Amniotic stem cell (primary cell): ENCODE results near the gene ADIPOR1.
"Not testable (repeated sequence)": the region's sequence is repeated elsewhere in the genome, so short reads cannot be mapped to it uniquely, and the experiment has no call there.

Experiments used
- DNase-seq: peaks from one replicate; lab custom pipeline; 2025; lab: John Stamatoyannopoulos, UW

The ADIPOR1 gene

GRCh38 chr1:202957733-202958543 is at the start of gene ADIPOR1:
TSS of gene ADIPOR1 (minus strand) at chr1:202958312. CDS start at chr1:202951070, 7,242 bp downstream.
- DNase-seq: peak; percentile 79

DNA sequence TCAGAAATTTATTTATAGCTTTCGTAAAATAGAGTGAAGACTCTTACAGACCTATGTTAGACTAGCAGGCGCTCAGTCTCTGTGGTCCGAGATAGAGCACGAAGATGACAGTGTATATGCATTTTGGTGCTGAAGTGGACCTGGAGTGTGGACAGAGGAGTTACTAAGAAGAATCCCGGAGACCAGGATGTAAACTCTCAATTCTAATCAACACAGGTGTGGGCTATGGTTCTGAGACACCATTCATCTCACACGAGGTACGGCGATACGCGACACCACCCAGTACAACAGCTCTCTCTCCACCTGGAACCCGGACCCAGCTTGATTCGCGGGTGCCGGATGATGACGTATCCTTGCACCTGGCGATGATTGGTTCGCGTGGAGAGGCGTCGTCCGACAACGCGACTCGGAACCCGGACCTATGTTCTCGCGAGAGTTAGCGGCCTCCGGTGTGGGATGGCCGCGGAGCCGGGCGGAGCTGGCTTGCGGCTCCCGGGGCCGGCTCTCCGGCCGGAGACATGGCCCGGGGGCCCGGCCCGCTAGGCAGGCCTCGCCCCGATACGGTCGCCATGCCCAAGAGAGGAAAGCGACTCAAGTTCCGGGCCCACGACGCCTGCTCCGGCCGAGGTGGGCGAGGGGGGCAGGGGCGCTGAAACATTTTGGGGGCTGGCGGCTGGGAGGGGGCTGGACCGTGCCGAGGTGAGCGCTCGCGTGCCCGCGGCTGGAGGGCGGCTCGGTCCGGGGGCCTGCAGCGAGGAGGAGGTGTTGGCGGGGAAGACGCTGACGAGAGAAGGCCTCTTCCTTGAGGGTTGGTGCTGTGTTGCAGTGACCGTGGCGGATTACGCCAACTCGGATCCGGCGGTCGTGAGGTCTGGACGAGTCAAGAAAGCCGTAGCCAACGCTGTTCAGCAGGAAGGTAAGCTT is 49.1 kb upstream of the ADIPOR1 start, which contains the start of gene TMEM183A:
Gene TMEM183A (plus strand): TSS at position 427 of the 924 bp plus-strand sequence. CDS start 92 bp downstream, at position 519.
- DNase-seq: peak; percentile 89

DNA sequence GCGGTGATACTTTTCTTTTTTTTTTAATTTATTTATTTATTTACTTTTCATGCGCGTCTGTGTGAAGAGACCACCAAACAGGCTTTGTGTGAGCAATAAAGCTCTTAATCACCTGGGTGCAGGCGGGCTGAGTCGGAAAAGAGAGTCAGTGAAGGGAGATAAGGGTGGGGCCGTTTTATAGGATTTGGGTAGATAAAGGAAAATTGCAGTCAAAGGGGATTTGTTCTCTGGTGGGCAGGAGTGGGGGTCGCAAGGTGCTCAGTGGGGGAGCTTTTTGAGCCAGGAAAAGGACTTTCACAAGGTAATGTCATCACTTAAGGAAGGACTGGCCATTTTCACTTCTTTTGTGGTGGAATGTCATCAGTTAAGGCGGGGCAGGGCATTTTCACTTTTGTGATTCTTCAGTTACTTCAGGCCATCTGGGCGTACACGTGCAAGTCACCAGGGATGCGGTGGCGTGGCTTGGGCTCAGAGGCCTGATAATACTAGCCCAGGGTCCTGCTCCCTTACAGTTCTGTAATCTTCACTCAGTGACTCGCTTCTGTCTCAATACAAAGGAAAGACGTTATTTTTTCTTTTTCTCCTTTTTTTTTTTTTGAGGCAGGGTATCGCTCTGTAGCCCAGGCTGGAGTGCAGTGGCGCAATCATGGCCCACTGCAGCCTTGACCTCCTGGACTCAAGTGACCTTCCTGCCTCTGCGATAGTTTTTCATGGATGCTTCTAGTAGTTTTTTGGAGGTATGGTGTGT is 47.5 kb upstream of the ADIPOR1 start:
- not testable (repeated sequence) for DNase-seq

DNA sequence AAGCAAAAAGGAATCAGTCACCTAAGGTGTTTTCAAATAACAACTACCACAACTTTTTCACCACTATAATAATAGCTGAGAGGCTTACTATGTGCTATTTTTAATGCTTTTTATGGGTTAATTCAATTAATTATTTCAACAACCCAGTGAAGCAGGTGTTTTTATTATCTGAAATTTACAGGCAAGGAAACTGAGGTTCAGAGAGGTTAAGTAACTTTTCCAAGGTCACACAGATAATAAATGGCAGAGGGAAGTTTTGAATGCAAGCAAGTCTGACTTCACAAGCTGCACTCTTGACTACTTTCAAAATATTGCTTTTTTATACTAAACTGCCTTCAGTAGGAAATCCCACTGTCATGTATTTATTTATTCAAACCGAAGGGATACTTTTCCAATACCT is 44.8 kb upstream of the ADIPOR1 start:
- DNase-seq: no peak

- no peak for DNase-seq
Measured at GRCh38 chr1:203001986-203002385, 43.9 kb upstream of the ADIPOR1 start.

DNA sequence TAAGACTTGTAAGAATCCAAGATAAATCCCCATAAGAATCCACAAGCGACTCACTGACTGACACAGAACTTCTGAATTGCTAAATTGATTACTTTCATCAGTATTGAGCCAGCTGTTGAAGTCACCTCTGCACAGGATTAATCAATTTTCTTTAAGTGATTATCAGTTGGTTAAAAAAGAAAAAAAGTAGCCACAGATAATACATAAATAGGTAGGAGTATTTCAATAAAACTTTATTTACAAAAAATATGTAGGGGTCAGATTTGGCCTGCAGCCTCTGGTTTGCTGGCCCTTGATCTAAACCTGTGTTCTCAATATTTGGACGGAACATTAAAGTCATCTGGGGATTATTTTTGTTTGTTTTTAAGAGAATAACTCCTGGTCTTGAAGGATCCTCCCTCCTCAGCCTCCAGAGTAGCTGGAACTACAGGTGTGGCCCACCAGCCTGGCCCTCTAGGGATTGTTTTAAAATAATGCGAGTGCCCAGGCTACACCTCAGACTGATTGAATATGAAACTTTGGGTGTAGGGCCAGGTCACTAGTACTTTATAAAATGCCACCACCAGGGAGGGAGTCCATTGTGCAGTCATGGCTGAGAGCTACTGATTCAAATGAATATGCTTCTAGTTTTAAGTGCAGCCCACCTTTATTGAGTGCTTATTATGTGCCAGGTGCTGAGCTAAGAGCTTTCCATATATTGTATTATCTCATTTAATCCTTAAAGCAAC is 42.3 kb upstream of the ADIPOR1 start:
- no peak for DNase-seq

GRCh38 chr1:202998836-202999750 is 41.0 kb upstream of the ADIPOR1 start:
- DNase-seq: no peak

DNA sequence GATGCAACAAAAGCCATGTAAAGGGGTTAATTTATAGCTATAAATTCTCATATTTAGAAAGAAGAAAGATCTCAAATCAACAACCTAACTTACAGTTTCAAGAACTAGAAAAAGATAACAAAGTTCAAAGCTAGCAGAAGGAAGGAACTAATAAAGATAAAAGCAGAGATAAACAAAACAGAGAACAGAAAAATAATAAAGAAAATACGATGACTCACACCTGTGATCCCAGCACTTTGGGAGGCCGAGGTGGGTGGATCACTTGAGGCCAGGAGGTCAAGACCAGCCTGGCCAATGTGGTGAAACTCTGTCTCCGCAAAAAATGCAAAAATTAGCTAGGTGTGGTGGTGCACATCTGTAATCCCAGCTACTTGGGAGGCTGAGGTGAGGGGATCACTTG is 36.6 kb upstream of the ADIPOR1 start:
- DNase-seq: no peak

GRCh38 chr1:202991112-202991511 is 33.0 kb upstream of the ADIPOR1 start:
- DNase-seq: no peak

DNA sequence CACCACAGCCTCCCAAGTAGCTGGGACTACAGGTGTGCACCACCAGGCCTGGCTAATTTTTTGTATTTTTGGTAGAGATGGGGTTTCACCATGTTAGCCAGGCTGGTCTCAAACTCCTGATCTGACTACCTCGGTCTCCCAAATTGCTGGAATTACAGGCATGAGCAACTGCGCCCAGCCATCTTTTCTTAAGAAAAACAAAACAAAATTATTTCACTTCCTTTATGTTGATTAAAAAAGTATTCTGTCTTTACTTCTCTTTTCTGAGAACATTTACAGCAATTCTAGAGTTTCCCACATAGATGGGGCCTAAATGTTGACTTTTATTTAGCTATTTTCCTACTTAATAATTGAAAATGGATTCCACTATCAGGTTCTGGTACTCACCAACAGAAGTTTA is 31.8 kb upstream of the ADIPOR1 start:
- DNase-seq: no peak

DNA sequence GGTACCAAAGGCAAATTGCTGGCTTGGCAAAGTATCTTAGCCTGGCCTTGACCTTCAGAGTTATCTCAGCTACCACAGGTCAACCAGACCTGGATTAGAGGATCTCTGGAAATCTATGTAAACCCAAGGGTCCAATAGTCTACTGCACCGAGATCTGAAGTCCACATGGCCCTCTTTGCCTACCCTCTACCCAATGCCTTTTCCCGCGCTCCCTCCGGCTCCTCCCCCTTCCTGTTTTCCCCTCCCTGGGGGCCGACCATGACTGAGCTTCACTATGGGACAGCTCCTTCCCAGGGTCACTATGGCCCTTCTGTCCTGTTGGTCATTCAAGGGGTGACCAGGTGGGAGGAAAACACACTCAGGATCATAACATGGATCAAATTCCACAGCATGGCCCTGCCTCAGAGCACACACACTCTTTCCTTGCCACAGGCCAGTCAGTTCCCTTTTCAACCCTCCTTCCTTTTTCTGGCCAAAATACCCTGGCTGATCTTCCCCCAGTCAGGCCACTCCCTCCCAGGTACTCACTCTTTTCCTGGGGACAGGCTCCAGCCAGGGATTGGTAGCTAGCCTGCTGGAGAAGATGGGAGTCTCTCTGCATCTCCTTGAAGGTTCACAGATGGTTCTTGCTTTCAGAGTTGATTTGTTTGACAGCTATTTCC is 29.9 kb upstream of the ADIPOR1 start:
- DNase-seq: no peak

- no peak for DNase-seq
Measured at GRCh38 chr1:202987255-202987654, 29.1 kb upstream of the ADIPOR1 start.

DNA sequence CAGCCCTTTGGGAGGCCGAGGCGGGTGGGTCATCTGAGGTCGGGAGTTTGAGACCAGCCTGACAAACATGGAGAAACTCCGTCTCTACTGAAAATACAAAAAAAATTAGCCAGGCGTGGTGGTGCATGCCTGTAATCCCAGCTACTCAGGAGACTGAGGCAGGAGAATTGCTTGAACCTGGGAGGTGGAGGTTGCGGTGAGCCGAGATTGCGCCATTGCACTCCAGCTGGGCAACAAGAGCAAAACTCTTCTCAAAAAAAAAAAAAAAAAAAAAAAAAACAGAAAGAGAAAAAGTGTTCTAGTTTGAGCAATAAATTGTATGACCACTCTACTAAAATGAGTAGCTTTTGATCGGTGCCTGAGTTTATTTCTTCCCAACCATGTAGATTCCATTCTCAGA is 28.0 kb upstream of the ADIPOR1 start:
- not testable (repeated sequence) for DNase-seq

GRCh38 chr1:202982715-202983430 is 24.8 kb upstream of the ADIPOR1 start:
- DNase-seq: no peak

DNA sequence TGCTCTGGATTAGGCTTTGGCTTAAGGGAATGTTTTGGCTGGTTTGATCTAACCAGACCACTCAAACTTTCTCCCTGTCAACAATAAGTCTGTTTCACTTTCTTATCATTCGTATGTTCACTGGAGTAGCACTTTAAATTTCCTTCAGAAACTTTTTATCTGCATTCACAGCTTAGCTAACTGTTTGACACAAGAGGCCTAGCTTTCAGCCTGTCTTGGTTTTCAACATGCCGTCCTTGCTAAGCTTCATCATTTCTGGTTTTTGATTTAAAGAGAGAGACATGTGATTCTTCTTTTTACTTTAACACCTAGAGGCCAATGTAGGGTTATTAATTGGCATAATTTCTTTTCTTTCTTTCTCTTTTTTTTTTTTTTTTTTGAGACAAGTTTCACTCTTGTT is 23.8 kb upstream of the ADIPOR1 start:
- DNase-seq: no peak

GRCh38 chr1:202979459-202979858 is 21.3 kb upstream of the ADIPOR1 start:
- no peak for DNase-seq

GRCh38 chr1:202976633-202977032 is 18.5 kb upstream of the ADIPOR1 start:
- no peak for DNase-seq

GRCh38 chr1:202974856-202975255 is 16.7 kb upstream of the ADIPOR1 start:
- DNase-seq: no peak

- no peak for DNase-seq
Measured at GRCh38 chr1:202972046-202972445, 13.9 kb upstream of the ADIPOR1 start.
